ENCODE data around the gene RAB7A. TPM values are rescaled to one million over a fixed set of nuclear protein-coding genes. Genes with fewer than 3 reads are reported as not detected.

RAB7A gene
- total and polyA plus RNA-seq, 2 of the 13 experiments (the other 11 are each of a cell fraction or from before 2014, with no cell fraction given) = 26.5 to 182 TPM

GRCh38 chr3:128680603-128681368 lies 45.2 kb upstream of the RAB7A start (continued):
- TF ChIP-seq, protein P1, sequence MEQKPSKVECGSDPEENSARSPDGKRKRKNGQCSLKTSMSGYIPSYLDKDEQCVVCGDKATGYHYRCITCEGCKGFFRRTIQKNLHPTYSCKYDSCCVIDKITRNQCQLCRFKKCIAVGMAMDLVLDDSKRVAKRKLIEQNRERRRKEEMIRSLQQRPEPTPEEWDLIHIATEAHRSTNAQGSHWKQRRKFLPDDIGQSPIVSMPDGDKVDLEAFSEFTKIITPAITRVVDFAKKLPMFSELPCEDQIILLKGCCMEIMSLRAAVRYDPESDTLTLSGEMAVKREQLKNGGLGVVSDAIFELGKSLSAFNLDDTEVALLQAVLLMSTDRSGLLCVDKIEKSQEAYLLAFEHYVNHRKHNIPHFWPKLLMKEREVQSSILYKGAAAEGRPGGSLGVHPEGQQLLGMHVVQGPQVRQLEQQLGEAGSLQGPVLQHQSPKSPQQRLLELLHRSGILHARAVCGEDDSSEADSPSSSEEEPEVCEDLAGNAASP (CRISPR knock-in tag; IDR thresholded peaks at IDR 0.05; ENCODE audit: borderline replicate concordance) = peak; percentile 73; the same call in 1 of the 2 replicates
- peak; percentile 89 for TF ChIP-seq ZNF331 (CRISPR knock-in tag; IDR thresholded peaks at IDR 0.05)
- TF ChIP-seq SYNCRIP (IDR thresholded peaks at IDR 0.05; ENCODE audit: insufficient read depth, low read depth, low read length) = no peak
- TF ChIP-seq PLRG1 (conservative IDR thresholded peaks at IDR 0.05) = no peak
- 0 out of 2 replicates have a peak, but pooled peaks have one; percentile 72 for TF ChIP-seq ZNF512 (CRISPR knock-in tag; IDR thresholded peaks at IDR 0.05)
- no peak; the same call in 1 of the 2 replicates for TF ChIP-seq CBX5 (CRISPR knock-in tag; IDR thresholded peaks at IDR 0.05; ENCODE audit: borderline replicate concordance)
- no peak for TF ChIP-seq HNRNPUL1 (IDR thresholded peaks at IDR 0.05; ENCODE audit: low read depth, low read length)
- TF ChIP-seq, protein P2, sequence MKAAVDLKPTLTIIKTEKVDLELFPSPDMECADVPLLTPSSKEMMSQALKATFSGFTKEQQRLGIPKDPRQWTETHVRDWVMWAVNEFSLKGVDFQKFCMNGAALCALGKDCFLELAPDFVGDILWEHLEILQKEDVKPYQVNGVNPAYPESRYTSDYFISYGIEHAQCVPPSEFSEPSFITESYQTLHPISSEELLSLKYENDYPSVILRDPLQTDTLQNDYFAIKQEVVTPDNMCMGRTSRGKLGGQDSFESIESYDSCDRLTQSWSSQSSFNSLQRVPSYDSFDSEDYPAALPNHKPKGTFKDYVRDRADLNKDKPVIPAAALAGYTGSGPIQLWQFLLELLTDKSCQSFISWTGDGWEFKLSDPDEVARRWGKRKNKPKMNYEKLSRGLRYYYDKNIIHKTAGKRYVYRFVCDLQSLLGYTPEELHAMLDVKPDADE (CRISPR knock-in tag; IDR thresholded peaks at IDR 0.05) = no peak
- peak; percentile 97 for TF ChIP-seq XRCC5 (optimal IDR thresholded peaks at IDR 0.05; ENCODE audit: low read length)
- peak; percentile 87; the same call in 1 of the 2 replicates for TF ChIP-seq ZNF510 (CRISPR knock-in tag; IDR thresholded peaks at IDR 0.05; ENCODE audit: low read depth)
- TF ChIP-seq ZNF572 (CRISPR knock-in tag; IDR thresholded peaks at IDR 0.05) = 0 out of 2 replicates have a peak, but pooled peaks have one; percentile 80
- TF ChIP-seq NFATC3 (CRISPR knock-in tag; IDR thresholded peaks at IDR 0.05) = peak; percentile 85; the same call in 1 of the 2 replicates
- peak; percentile 85; the same call in 1 of the 2 replicates for TF ChIP-seq ZNF33A (CRISPR knock-in tag; IDR thresholded peaks at IDR 0.05; ENCODE audit: borderline replicate concordance)
- TF ChIP-seq RNF2 (conservative IDR thresholded peaks at IDR 0.05; ENCODE audit: low read depth) = peak; percentile 17; the same call in 1 of the 2 replicates
- TF ChIP-seq HHEX (CRISPR knock-in tag; IDR thresholded peaks at IDR 0.05) = no peak
- peak; percentile 81 for TF ChIP-seq ZBTB34 (CRISPR knock-in tag; IDR thresholded peaks at IDR 0.05)
- TF ChIP-seq ARID5B (CRISPR knock-in tag; IDR thresholded peaks at IDR 0.05) = peak; percentile 66
- no peak for TF ChIP-seq CC2D1A (CRISPR knock-in tag; IDR thresholded peaks at IDR 0.05)
- TF ChIP-seq RBM39 (IDR thresholded peaks at IDR 0.05; ENCODE audit: low read depth, low read length, poor library complexity, severe bottlenecking) = peak; percentile 59
- TF ChIP-seq MBD4 (IDR thresholded peaks at IDR 0.05; ENCODE audit: borderline replicate concordance, low read length) = no peak
